ENCODE measurements around the gene HDDC2. TPM values are rescaled to one million over a fixed set of nuclear protein-coding genes. Genes with fewer than 3 reads are reported as not detected.

The HDDC2 gene
- total RNA-seq, 2 donors from 2014 or later: 76.4 to 108 TPM

GRCh38 chr6:125233202-125233601 is 68.6 kb downstream of the HDDC2 start:
- no peak overlapping the region for H3K27ac Mint-ChIP-seq
- no peak overlapping the region for H3K27ac ChIP-seq (ENCODE audit: low read depth, low read length)

GRCh38 chr6:125232466-125232865 is 69.3 kb downstream of the HDDC2 start:
- H3K27me3 Mint-ChIP-seq (ENCODE audit: insufficient read depth): no peaks in the 10 kb centered on the region
- Histone ChIP-seq H3K4me3 (ENCODE audit: low read length) (no peak overlapping the region), H3K4me1 (ENCODE audit: control insufficient read depth, insufficient read depth, low read length) (peaks cover 6% of the 10 kb centered on the region), H3K27ac (ENCODE audit: low read depth, low read length) (no peak overlapping the region), H3K27me3 (ENCODE audit: control insufficient read depth, insufficient read depth, low read length, poor library complexity, severe bottlenecking) (no peaks in the 10 kb centered on the region), H3K9ac (ENCODE audit: extremely low read depth, low read length, poor library complexity, severe bottlenecking) (no peak overlapping the region), H3K9me3 (ENCODE audit: control insufficient read depth, low read length) (no peaks in the 10 kb centered on the region), H3K36me3 (ENCODE audit: control insufficient read depth, insufficient read depth, low read length) (no peaks in the 10 kb centered on the region)
- H3K4me3 Mint-ChIP-seq: no peak overlapping the region
- no peaks in the 10 kb centered on the region for H3K36me3 Mint-ChIP-seq (ENCODE audit: low read depth)
- no peaks in the 10 kb centered on the region for H3K9me3 Mint-ChIP-seq
- peaks cover 18% of the 10 kb centered on the region for H3K4me1 Mint-ChIP-seq
- TF ChIP-seq CTCF (conservative IDR thresholded peaks at IDR 0.05): no peak
- no peak overlapping the region for H3K27ac Mint-ChIP-seq
- DNase-seq: no peak
- WGBS, 2 experiments (ENCODE audit: insufficient coverage in 1 of 2, insufficient read length in 1 of 2): 88% methylated on average over 1 of the region's 1 CpG; no CpG with 5 or more reads in 1 of the 2 experiments

More at GRCh38 chr6:125233202-125233601, 68.6 kb downstream of the HDDC2 start:
- H3K4me1 ChIP-seq (ENCODE audit: control insufficient read depth, insufficient read depth, low read length): peaks cover 6% of the 10 kb centered on the region
- no peaks in the 10 kb centered on the region for H3K27me3 ChIP-seq (ENCODE audit: control insufficient read depth, insufficient read depth, low read length, poor library complexity, severe bottlenecking)
- 97 to 100% methylated on average over 3 of the region's 3 CpGs for WGBS, 2 experiments (ENCODE audit: insufficient coverage in 1 of 2, insufficient read length in 1 of 2)
- no peaks in the 10 kb centered on the region for H3K36me3 Mint-ChIP-seq (ENCODE audit: low read depth)
- H3K27me3 Mint-ChIP-seq (ENCODE audit: insufficient read depth): no peaks in the 10 kb centered on the region
- no peak for DNase-seq
- H3K9me3 Mint-ChIP-seq: no peaks in the 10 kb centered on the region
- H3K4me1 Mint-ChIP-seq: peaks cover 18% of the 10 kb centered on the region
- H3K36me3 ChIP-seq (ENCODE audit: control insufficient read depth, insufficient read depth, low read length): no peaks in the 10 kb centered on the region
- H3K9ac ChIP-seq (ENCODE audit: extremely low read depth, low read length, poor library complexity, severe bottlenecking): no peak overlapping the region
- H3K4me3 Mint-ChIP-seq: no peak overlapping the region
- H3K9me3 ChIP-seq (ENCODE audit: control insufficient read depth, low read length): no peaks in the 10 kb centered on the region
- no peak overlapping the region for H3K4me3 ChIP-seq (ENCODE audit: low read length)
- TF ChIP-seq CTCF (conservative IDR thresholded peaks at IDR 0.05): no peak

GRCh38 chr6:125231574-125232343 is 70.0 kb downstream of the HDDC2 start:
- Mint-ChIP-seq H3K9me3 (no peaks in the 10 kb centered on the region), H3K36me3 (ENCODE audit: low read depth) (no peaks in the 10 kb centered on the region), H3K27ac (no peak overlapping the region), H3K4me3 (no peak overlapping the region), H3K27me3 (ENCODE audit: insufficient read depth) (no peaks in the 10 kb centered on the region), H3K4me1 (peaks cover 18% of the 10 kb centered on the region)
- no peak for DNase-seq
- 85 to 89% methylated on average over 6 to 7 of the region's 7 CpGs for WGBS, 2 experiments (ENCODE audit: insufficient coverage in 1 of 2, insufficient read length in 1 of 2)
- Histone ChIP-seq H3K9me3 (ENCODE audit: control insufficient read depth, low read length) (no peaks in the 10 kb centered on the region), H3K4me1 (ENCODE audit: control insufficient read depth, insufficient read depth, low read length) (peaks cover 6% of the 10 kb centered on the region), H3K4me3 (ENCODE audit: low read length) (no peak overlapping the region), H3K27ac (ENCODE audit: low read depth, low read length) (no peak overlapping the region), H3K36me3 (ENCODE audit: control insufficient read depth, insufficient read depth, low read length) (no peaks in the 10 kb centered on the region), H3K27me3 (ENCODE audit: control insufficient read depth, insufficient read depth, low read length, poor library complexity, severe bottlenecking) (no peaks in the 10 kb centered on the region), H3K9ac (ENCODE audit: extremely low read depth, low read length, poor library complexity, severe bottlenecking) (no peak overlapping the region)
- no peak for TF ChIP-seq CTCF (conservative IDR thresholded peaks at IDR 0.05)
